ENCODE measurements around the gene SERPINE3. TPM values are rescaled to one million over a fixed set of nuclear protein-coding genes. Genes with fewer than 3 reads are reported as not detected.

The SERPINE3 gene
- total and polyA plus RNA-seq, 7 donors = 0.03 TPM; not detected in 6

- H3K4me1 ChIP-seq = no peaks in the 10 kb centered on the region
- no peak overlapping the region for H3K27ac ChIP-seq
- no peak overlapping the region for H3K4me3 ChIP-seq
- intact Hi-C loops (cut with DNase I) = no loop called here
- no peak for TF ChIP-seq CTCF (IDR thresholded peaks at IDR 0.05)
- no peaks in the 10 kb centered on the region for H3K27me3 ChIP-seq (ENCODE audit: insufficient read depth in 3 of 3, low read length in 2 of 3)
- ATAC-seq = no peak
- DNase-seq = no peak
- 88 to 99% (median 93%) methylated on average over 6 of the region's 6 CpGs for WGBS, 3 donors
- H3K36me3 ChIP-seq (ENCODE audit: insufficient read depth in 1 of 2, low read depth in 1 of 2) = no peaks in the 10 kb centered on the region
- H3K9me3 ChIP-seq = no peaks in the 10 kb centered on the region
Observed at GRCh38 chr13:51325837-51326236, 13.7 kb upstream of the SERPINE3 start.

DNA sequence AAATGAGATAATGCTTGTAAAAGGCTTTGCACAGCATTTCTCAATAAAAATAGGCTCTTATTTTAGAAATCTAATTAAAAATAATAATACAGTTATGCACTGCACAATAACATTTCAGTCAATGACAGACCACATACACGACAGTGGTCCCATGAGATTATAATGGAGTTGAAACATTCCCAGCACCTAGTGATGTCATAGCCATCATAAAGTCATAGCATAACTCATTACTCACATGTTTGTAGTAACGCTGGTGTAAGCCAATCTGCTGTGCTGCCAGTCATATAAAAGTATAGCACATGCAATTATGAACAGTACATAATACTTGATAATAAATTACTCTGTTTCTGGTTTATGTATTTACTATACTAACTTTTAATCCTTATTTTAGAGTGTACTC lies 12.7 kb upstream of the SERPINE3 start:
- no peaks in the 10 kb centered on the region for H3K9me3 ChIP-seq
- DNase-seq (no peak), ATAC-seq (no peak)
- TF ChIP-seq CTCF (IDR thresholded peaks at IDR 0.05) = no peak
- no peaks in the 10 kb centered on the region for H3K4me1 ChIP-seq
- no peak overlapping the region for H3K4me3 ChIP-seq
- 77 to 81% (median 78%) methylated on average over 2 of the region's 2 CpGs for WGBS, 3 donors
- no peaks in the 10 kb centered on the region for H3K36me3 ChIP-seq (ENCODE audit: insufficient read depth in 1 of 2, low read depth in 1 of 2)
- intact Hi-C loops (cut with DNase I) = no loop called here
- H3K27ac ChIP-seq = no peak overlapping the region
- H3K27me3 ChIP-seq (ENCODE audit: insufficient read depth in 3 of 3, low read length in 2 of 3) = no peaks in the 10 kb centered on the region

DNA sequence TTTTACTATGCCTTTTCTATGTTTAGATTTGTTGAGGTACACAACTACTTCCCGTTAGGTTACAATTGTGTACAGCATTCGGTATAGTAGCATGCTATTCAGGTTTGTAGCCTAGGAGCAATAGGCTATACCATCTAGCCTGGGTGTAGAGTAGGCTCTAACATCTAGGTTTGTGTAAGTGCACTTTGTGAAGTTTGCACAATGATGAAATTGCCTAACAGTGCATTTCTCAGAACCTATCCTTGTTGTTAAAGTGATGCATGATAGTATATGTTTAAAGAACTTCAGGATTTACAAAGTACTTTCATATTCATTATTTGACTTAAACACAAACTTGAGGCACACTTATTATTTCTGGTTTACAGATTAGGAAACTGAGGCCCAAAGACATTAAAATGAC lies 11.5 kb upstream of the SERPINE3 start:
- H3K9me3 ChIP-seq = no peaks in the 10 kb centered on the region
- intact Hi-C loops (cut with DNase I) = no loop called here
- ATAC-seq (no peak), DNase-seq (no peak)
- H3K36me3 ChIP-seq (ENCODE audit: insufficient read depth in 1 of 2, low read depth in 1 of 2) = no peaks in the 10 kb centered on the region
- no peaks in the 10 kb centered on the region for H3K4me1 ChIP-seq
- 97 to 99% (median 97%) methylated on average over 2 of the region's 2 CpGs for WGBS, 3 donors
- no peak for TF ChIP-seq CTCF (IDR thresholded peaks at IDR 0.05)
- no peak overlapping the region for H3K27ac ChIP-seq
- H3K4me3 ChIP-seq = no peak overlapping the region
- no peaks in the 10 kb centered on the region for H3K27me3 ChIP-seq (ENCODE audit: insufficient read depth in 3 of 3, low read length in 2 of 3)

GRCh38 chr13:51328488-51328887 lies 11.0 kb upstream of the SERPINE3 start:
- H3K27ac ChIP-seq = no peak overlapping the region
- no peaks in the 10 kb centered on the region for H3K27me3 ChIP-seq (ENCODE audit: insufficient read depth in 3 of 3, low read length in 2 of 3)
- ATAC-seq = no peak
- no peak for DNase-seq
- intact Hi-C loops (cut with DNase I) = no loop called here
- H3K4me1 ChIP-seq = no peaks in the 10 kb centered on the region
- H3K9me3 ChIP-seq = no peaks in the 10 kb centered on the region
- WGBS, 3 donors = 69 to 74% (median 73%) methylated on average over 6 of the region's 6 CpGs
- H3K36me3 ChIP-seq (ENCODE audit: insufficient read depth in 1 of 2, low read depth in 1 of 2) = no peaks in the 10 kb centered on the region
- no peak for TF ChIP-seq CTCF (IDR thresholded peaks at IDR 0.05)
- no peak overlapping the region for H3K4me3 ChIP-seq

GRCh38 chr13:51329606-51330005 lies 9.9 kb upstream of the SERPINE3 start:
- TF ChIP-seq CTCF (IDR thresholded peaks at IDR 0.05) = no peak
- DNase-seq = no peak
- Histone ChIP-seq H3K9me3 (no peaks in the 10 kb centered on the region), H3K4me3 (no peak overlapping the region), H3K27me3 (ENCODE audit: insufficient read depth in 3 of 3, low read length in 2 of 3) (no peaks in the 10 kb centered on the region), H3K4me1 (no peaks in the 10 kb centered on the region), H3K36me3 (ENCODE audit: insufficient read depth in 1 of 2, low read depth in 1 of 2) (no peaks in the 10 kb centered on the region), H3K27ac (no peak overlapping the region)
- 80 to 93% (median 93%) methylated on average over 3 of the region's 3 CpGs for WGBS, 3 donors
- intact Hi-C loops (cut with DNase I) = no loop called here
- no peak for ATAC-seq

Data from psoas muscle (tissue), 8 donors.